ENCODE results near the gene NOTCH3.

Gene NOTCH3

DNA sequence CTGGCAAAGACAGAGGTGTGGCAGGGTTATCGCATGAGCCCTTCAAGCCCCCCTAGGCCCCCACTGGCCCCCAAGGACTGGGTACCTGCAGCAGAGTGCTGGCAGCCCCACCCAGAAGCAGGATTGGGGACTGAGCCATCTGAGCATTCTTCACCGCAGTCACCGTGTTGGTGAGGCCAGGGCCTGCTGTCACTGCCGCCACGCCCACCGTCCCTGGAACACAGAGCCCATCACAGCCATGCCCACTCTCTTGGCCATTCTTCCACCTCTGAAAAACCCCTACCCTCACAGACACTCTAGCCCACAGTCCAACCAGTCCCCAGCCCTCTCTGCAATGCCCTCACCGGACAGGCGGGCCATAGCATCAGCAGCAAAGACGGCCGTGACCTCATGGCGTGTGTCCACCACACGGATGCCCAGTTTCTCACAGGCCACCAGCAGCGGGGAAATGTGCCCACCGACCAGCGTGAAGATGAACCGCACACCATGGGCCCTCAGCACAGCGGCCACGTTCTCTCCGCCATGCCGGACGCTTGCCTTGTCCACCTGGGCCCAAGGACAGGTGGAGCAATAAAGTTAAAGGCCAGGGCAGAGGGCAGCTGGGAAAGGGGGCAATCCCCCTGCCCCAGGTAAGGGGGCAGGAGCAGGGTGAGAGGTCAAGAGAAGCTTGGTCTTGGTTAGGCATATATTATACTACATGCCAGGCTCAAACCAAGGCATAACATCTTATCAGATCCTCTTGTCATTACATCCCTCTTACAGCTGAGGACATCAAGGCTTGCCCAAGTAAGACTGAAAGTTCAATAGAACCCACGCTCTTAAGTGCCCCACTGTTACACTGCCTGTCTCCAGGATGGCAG is 77.5 kb downstream of the NOTCH3 start:
- no peak for DNase-seq (ENCODE audit: low read depth, low spot score)

- no peak for DNase-seq (ENCODE audit: low read depth, low spot score)
Observed at GRCh38 chr19:15122331-15123030, 78.3 kb downstream of the NOTCH3 start.

DNA sequence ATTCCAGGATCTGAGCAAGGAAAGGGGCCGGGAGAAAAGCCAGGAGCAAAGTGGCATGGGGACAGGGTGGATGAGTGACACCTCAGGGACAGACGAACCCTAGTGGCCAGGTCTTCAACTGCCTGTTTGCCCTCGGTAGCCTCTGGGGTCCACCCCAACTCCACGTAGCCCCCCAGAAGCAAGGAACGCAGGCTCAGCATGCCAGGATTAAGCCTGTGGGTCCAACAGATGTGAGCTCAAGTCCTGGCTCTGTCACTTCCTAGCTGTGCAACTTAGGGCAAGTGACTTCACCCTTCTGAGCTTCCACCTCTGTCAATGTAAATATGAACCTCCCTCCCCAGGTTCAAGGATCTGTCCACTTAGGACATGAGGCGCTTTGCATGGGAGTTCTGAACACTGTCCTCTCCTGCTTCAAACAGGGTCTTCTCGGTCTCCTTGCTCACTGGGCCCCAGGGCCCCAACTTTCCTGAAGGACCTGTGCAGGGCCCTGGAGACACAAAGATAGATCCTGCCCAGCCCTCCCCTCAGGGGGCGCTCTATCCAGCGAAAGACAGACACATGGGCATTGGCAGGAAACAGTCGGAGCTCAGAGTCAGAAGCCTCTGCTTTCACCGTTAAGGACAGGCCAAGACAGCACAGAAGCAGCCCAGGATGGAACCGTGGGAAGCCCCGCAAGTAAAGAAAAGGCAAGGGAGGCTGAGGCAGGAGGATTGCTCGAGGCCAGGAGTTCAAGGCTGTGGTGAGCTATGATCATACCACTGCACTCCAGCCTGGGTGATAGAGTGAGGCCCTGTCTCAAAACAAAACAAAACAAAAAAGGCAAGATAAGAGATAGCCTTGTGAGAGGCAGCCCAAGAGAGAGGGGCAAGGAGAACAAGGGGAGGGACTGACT is 80.4 kb downstream of the NOTCH3 start:
- DNase-seq (ENCODE audit: low read depth, low spot score): no peak

DNA sequence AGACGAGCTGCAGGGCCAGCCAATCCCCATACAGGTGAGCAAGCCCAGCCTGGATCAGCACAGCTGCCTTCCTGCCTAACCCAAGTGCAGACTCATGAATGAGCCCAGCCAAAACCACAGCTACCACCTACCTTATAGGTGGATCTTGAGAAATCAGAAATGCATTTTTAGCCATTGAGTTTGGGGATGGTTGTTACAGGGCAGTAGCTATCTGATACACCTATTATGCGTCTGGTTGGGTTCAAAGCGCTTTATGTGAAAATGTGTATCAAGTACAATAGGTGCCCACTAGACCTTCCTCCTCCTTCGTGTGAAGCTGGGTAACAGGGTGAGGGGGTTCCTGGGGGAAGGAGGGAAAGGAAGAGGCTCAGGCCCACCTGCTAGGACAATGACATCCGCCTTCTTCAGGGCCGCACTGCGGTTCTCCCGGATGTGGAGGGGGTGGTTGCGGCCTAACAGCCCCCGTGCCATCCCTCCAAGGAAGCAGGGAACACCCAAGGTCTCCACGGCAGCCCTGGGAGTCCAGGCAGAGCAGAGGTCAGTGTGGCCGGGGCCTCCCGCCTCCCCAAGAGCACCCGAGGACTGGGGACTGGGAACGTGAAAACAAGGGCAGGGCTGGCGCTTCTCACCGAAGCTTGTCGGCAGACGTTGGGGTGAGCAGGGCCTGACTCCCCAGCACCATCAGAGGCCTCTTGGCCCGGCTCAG is 81.9 kb downstream of the NOTCH3 start:
- DNase-seq (ENCODE audit: low read depth, low spot score): no peak

DNA sequence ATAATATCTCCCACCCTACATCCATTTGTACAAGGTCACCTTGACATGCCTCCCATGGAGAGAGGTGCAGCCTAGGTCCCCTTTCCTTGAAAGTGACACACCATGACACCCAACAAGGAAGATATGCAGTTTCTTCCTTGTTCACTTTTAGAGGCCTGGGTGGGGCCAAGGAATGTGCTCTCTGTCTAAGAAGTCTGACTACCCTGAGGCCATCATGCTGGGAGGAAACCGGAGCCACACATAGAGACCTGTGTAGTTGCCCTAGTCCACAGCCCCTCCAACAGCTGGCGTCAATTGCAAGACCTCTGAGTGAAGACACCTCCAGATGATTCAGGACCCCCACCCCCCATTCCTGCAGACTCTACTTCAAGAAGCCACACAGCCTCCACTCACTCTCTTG is 82.5 kb downstream of the NOTCH3 start:
- DNase-seq (ENCODE audit: low read depth, low spot score): no peak

DNA sequence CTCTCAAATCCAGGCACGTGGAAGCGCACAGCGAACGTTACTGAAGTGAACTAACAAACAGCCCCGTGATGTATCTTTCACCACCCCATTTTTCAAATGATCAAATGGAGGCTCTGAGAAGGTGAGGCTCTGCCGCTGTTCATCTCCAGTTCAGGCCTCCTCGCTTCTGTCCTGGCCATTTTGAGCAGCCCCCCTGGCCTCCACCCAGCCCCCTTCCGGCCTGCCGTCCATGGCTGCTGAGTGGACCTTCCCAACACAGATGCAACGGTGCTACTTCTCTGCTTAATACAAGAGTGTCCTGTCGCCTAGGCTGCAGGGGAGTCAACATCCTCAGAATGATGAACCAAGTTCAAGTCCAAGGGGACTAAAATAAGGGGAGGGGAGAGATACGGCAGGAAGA is 83.9 kb downstream of the NOTCH3 start:
- no peak for DNase-seq (ENCODE audit: low read depth, low spot score)

DNA sequence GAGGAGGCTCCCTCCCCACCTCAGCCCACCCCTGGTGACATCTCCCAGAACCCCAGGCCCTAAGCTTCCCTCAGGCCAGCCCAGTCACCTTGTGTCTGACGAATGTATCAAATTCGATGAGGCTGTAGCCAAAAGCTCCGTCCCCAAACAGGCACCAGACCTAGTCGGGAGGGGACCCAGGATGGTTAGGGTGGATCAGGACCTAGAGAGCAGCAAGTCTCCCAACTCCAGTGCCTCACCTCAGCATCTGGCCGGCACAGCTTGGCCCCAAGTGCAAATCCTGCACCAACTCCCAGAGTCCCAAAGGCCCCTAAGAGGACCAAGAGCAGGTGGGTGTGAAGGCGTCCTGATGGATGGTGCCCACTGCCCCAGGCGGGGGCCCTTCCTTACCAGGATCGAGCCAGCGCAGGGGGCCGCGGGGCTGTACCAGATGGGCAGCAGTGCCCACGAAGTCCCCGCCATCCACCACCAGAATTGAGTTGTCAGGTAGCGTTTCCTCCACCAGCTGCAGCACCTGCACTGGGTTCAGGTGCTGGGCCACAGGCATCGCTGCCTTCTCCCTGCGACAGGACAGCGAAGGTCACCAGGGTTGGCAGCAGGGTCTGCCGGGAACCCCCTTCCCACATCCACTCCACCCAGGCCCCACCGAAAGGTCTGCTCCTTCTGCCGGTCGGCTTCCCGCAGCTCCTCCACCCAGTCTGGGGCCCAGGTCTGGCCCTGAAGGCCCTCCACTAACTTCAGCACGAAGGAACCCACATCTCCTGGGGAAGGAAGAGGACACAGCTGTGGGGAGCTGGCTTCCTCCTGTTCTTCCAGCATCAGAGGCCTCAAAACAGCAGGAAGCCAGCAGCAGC is 84.8 kb downstream of the NOTCH3 start:
- DNase-seq (ENCODE audit: low read depth, low spot score): no peak

- DNase-seq (ENCODE audit: low read depth, low spot score): no peak
Observed at GRCh38 chr19:15115080-15115479, 85.7 kb downstream of the NOTCH3 start.

GRCh38 chr19:15114153-15114540 is 86.6 kb downstream of the NOTCH3 start:
- DNase-seq (ENCODE audit: low read depth, low spot score): no peak

- DNase-seq (ENCODE audit: low read depth, low spot score): no peak
Observed at GRCh38 chr19:15113245-15114152, 87.3 kb downstream of the NOTCH3 start.

DNA sequence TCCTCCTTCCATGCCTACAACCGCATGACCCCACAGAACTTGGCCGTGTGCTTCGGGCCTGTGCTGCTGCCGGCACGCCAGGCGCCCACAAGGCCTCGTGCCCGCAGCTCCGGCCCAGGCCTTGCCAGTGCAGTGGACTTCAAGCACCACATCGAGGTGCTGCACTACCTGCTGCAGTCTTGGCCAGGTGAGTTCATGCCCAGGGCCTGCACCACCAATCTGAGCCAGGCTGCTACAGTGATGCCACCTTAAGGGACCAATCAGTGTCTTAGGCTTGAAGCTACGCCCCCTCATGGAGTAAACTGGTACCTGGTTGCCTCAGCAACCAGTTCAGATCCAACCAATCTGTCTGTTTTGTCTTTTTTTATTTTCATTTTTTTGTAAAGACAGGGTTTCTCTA is 88.4 kb downstream of the NOTCH3 start:
- no peak for DNase-seq (ENCODE audit: low read depth, low spot score)

DNA sequence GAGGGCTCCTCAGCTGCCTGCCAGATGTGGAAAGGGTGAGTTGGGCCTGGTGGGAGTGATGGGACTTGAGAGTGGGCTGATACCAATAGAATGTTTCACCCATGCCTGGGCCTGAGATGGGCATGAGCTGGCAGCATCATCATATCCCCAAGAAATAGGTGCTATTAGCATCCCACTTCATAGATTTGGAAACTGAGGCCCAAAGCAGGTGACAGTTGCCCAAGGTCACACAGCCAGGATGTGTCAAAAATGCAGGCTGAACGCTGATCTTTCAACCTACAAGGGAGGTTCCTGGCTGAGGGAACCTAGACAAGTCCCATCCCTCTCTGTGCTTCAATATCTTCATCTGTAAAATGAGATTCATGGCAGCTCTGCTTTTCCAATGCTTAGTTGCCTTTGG is 89.0 kb downstream of the NOTCH3 start:
- no peak for DNase-seq (ENCODE audit: low read depth, low spot score)

GRCh38 chr19:15110418-15110815 is 90.4 kb downstream of the NOTCH3 start:
- DNase-seq (ENCODE audit: low read depth, low spot score): no peak

GRCh38 chr19:15109768-15110417 is 90.9 kb downstream of the NOTCH3 start:
- no peak for DNase-seq (ENCODE audit: low read depth, low spot score)

All from activated naive CD8-positive, alpha-beta T cell treated with anti-CD3 and anti-CD28 coated beads, Interleukin-2, amount 50 U/mL, for 16 hours (primary cell).